ENCODE data around the gene FBXO30. TPM values are rescaled to one million over a fixed set of nuclear protein-coding genes. Genes with fewer than 3 reads are reported as not detected.

Gene FBXO30
- total RNA-seq, 2 donors from 2014 or later = 5.4 to 9.0 TPM

GRCh38 chr6:145829102-145829501, 14.5 kb upstream of the FBXO30 start:
- intact Hi-C loops (cut with DNase I) = no loop called here
- H3K4me3 ChIP-seq = no peak overlapping the region

GRCh38 chr6:145824344-145824743, 9.7 kb upstream of the FBXO30 start:
- TF ChIP-seq CTCF (IDR thresholded peaks at IDR 0.05) = no peak
- Histone ChIP-seq H3K9ac (ENCODE audit: low read depth in 2 of 2, low read length in 2 of 2) (no peak overlapping the region), H3K27me3 (no peaks in the 10 kb centered on the region), H3K9me3 (no peaks in the 10 kb centered on the region), H3K36me3 (no peaks in the 10 kb centered on the region), H3K4me3 (no peak overlapping the region), H3K4me1 (no peaks in the 10 kb centered on the region), H3K27ac (no peak overlapping the region)
- intact Hi-C loops (cut with DNase I) = no loop called here
- DNase-seq = no peak

More at GRCh38 chr6:145829102-145829501, 14.5 kb upstream of the FBXO30 start:
- no peaks in the 10 kb centered on the region for H3K27me3 ChIP-seq
- H3K36me3 ChIP-seq = no peaks in the 10 kb centered on the region
- DNase-seq = no peak
- H3K9me3 ChIP-seq = no peaks in the 10 kb centered on the region
- no peak overlapping the region for H3K27ac ChIP-seq
- no peak overlapping the region for H3K9ac ChIP-seq (ENCODE audit: low read depth in 2 of 2, low read length in 2 of 2)
- TF ChIP-seq CTCF (IDR thresholded peaks at IDR 0.05) = no peak
- no peaks in the 10 kb centered on the region for H3K4me1 ChIP-seq

- H3K36me3 ChIP-seq = no peaks in the 10 kb centered on the region
Observed at GRCh38 chr6:145823328-145823944, 8.8 kb upstream of the FBXO30 start.

GRCh38 chr6:145822456-145822855, 7.9 kb upstream of the FBXO30 start:
- H3K4me1 ChIP-seq = no peaks in the 10 kb centered on the region
- DNase-seq = no peak
- no peaks in the 10 kb centered on the region for H3K36me3 ChIP-seq
- H3K27ac ChIP-seq = no peak overlapping the region
- no peaks in the 10 kb centered on the region for H3K9me3 ChIP-seq
- H3K27me3 ChIP-seq = no peaks in the 10 kb centered on the region
- no peak overlapping the region for H3K9ac ChIP-seq (ENCODE audit: low read depth in 2 of 2, low read length in 2 of 2)
- intact Hi-C loops (cut with DNase I) = no loop called here
- no peak for TF ChIP-seq CTCF (IDR thresholded peaks at IDR 0.05)
- no peak overlapping the region for H3K4me3 ChIP-seq

More at GRCh38 chr6:145823328-145823944, 8.8 kb upstream of the FBXO30 start:
- intact Hi-C loops (cut with DNase I) = no loop called here
- H3K27me3 ChIP-seq = no peaks in the 10 kb centered on the region
- H3K9me3 ChIP-seq = no peaks in the 10 kb centered on the region
- H3K4me3 ChIP-seq = no peak overlapping the region
- TF ChIP-seq CTCF (IDR thresholded peaks at IDR 0.05) = no peak
- DNase-seq = no peak
- no peak overlapping the region for H3K27ac ChIP-seq
- no peaks in the 10 kb centered on the region for H3K4me1 ChIP-seq
- H3K9ac ChIP-seq (ENCODE audit: low read depth in 2 of 2, low read length in 2 of 2) = no peak overlapping the region

GRCh38 chr6:145819994-145820393, 5.4 kb upstream of the FBXO30 start:
- TF ChIP-seq CTCF (IDR thresholded peaks at IDR 0.05) = no peak
- DNase-seq = no peak
- intact Hi-C loops (cut with DNase I) = loop anchor here (5.0 kb wide), 2 partner anchors 88 to 142 kb away; partner anchors contain the start of gene SHPRH

More at GRCh38 chr6:145819994-145820393, 5.4 kb upstream of the FBXO30 start:
- H3K36me3 ChIP-seq = no peaks in the 10 kb centered on the region
- H3K27me3 ChIP-seq = no peaks in the 10 kb centered on the region
- no peaks in the 10 kb centered on the region for H3K4me1 ChIP-seq
- H3K9ac ChIP-seq (ENCODE audit: low read depth in 2 of 2, low read length in 2 of 2) = no peak overlapping the region
- no peak overlapping the region for H3K4me3 ChIP-seq
- no peak overlapping the region for H3K27ac ChIP-seq
- H3K9me3 ChIP-seq = no peaks in the 10 kb centered on the region

Measured in colonic mucosa (tissue), 4 donors.